T-helper 2 cell treated with Interferon-gamma antibody and Interleukin-4, amounts not matched to agents 100 ng/mL and 5 ng/mL, for 36 hours (primary cell): ENCODE results near the gene CDC14B. TPM values are rescaled to one million over a fixed set of nuclear protein-coding genes. Genes with fewer than 3 reads are reported as not detected.
"Not testable (repeated sequence)": the region's sequence is repeated elsewhere in the genome, so short reads cannot be mapped to it uniquely, and the experiment has no call there.

Experiments
- intact Hi-C: fragments of 100-400 bp; cut with micrococcal nuclease; formaldehyde crosslinking; loops from one replicate; pipeline ENCODE4 v1.15.1; 2023
- total RNA-seq: library from RNA; stranded (reverse); gene quantifications from 2 replicates; pipeline ENCODE4 v1.2.3, GENCODE V29; 2022

Gene CDC14B
- total RNA-seq, 1 donor from 2014 or later: 1.1 TPM

DNA sequence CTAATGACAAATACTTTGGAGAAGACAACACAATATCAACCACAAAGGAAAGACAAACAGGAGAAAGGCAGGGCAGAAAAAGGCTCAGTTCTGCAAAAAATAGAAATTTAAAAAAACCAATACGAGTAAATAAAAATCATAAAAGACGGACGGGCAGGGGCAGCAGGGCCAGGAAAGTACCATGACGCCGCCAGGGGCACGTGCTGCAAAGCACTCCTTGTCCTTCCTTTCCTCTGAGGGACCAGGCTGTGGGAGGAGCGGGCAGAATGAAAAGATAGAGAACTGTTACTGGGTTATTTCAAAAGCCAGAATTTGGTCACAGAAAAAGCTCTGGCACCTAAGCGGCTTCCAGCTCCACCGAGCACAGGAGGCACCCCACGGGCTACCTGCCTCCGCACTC lies 115.7 kb downstream of the CDC14B start:
- intact Hi-C loops: no loop called here

- intact Hi-C loops: not testable (repeated sequence)
Measured at GRCh38 chr9:96503374-96503748, 116.3 kb downstream of the CDC14B start.

- intact Hi-C loops: no loop called here
Measured at GRCh38 chr9:96502539-96503373, 116.9 kb downstream of the CDC14B start.

DNA sequence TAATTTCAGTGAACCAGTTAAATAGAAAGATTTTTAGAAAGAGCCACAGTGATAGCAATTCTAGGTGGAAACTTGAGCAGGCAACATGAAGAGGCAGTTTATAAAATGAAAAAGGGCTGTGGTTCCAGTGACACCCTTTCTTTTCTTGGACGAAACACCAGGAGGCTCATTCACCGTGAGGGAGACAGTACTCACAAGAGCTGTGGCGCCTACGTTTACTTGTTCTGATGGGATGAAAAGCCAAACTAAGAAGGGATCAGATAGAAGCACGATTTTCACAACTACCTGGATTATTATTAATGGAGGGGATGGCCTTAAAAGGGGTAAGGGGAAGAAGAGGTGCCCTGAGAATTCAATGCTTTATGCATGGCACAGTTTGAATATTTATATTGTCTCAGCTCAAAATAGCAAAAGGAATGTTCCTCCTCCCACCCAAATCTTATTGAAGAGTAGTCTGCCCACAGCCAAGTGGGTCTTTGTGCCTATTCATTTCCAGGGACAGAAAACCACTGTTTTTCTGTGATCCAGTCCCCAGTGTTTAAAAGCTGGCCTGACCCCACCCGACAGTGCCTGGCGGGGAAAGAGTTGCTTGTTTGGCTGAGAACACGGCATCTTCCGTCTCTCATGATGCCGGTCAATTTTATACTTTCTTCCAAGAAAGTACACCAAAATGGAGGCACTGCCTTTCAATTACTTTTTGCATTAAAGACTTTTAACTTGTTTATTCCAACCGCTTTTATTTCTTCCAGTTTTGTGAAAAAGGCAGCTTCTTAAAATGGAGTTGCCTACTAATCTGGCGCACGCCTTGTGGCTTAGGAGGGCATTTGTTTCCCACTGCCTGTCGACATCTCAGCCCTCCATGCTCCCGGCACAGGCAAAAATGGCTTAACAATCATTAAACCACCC lies 117.8 kb downstream of the CDC14B start:
- intact Hi-C loops: no loop called here

DNA sequence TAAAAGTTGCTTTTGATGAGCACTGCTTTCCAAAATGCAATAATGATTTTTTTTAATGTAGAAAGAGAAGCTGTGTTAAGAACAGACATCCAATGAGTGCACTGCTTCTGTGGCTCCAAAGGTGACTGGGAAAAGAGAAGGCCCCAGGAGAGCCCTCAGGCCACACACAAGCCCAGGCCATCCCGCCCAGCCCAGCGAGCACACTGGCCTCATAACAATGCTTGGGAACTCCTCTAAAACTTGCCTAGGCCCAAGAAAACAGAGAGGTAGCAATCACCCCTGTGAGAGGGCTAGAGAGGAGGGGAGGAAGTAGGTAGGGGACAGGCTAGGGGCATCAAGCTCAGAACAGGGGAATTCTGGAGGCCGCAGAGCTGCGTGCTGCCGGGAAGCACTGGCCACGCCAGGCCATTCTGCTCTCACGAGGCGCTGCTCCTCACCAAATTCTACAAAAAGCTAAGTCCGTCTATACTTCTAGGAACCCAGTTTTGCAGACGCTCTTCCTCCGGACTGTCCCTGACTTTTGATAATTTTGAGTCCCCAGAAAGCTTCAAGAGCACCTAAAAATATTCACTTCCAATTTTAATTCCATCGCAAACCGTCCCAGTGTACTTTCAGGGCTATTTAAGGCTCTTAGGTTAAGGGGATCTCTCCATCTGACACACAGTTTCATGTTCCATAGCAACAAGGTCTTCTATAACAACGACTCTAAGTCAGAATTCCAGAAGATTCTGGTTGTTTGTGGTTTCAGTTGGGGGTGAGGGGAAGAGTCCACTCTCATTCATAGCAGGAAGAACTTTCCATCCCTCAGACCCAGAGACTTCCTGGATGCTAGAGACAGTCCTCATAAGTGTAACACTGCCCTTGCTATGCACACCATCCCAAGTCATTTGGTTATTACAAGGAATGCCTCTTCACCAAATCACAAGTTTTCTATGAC lies 118.7 kb downstream of the CDC14B start:
- intact Hi-C loops: no loop called here

DNA sequence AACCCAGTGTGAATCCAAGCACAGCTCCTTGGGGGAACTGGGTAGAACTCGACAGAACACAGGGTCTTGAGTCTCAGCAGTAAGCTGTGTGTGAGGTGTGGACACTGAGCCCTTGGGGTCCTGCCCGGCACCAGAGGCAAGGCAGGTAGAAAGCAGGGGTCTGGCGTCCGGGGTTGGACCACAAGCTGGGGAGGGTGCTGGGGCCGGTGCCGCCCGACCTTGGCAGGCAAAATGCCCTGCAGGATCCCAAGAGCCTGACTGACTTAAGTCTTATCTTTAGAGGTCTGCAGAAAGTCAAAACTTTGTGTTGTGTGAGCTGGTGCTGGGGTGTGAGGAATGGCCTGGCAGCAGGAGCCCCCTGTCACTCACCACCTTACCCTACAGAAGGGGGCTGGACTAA lies 120.4 kb downstream of the CDC14B start:
- intact Hi-C loops: no loop called here

DNA sequence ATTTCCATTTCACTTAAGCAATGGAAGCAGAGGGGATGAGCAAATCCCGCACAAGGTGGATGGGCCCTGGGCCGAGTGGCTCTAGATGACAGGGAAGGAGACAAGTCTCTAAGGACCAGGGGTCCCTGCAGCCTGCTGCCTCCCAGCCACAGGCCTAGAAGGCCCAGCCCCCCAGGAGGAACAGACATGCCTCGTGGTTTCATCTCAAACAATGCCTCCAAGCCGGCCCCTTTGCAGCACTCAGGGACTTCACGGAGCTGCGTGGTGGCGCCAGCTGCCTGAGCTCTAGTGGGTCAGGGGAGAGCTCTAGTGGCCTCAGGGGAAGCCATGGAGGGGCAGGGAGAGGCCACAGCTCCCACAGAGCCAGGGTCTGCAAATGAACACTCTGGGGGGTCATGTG lies 120.8 kb downstream of the CDC14B start:
- intact Hi-C loops: no loop called here

DNA sequence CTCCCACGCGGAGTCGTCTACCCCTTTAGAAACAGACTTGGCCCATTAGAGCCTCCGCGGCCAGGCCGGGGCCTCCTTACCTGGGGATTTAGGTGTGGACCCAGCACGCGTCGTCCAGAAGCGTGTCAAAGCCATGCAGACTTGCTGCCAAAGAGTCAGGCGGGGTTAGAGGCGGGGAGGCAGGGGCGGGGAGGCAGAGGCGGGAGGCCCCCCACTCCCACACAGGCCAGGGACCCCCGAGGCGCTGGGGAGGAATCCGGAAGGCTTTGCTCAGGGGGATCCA lies 122.6 kb downstream of the CDC14B start:
- intact Hi-C loops: no loop called here

DNA sequence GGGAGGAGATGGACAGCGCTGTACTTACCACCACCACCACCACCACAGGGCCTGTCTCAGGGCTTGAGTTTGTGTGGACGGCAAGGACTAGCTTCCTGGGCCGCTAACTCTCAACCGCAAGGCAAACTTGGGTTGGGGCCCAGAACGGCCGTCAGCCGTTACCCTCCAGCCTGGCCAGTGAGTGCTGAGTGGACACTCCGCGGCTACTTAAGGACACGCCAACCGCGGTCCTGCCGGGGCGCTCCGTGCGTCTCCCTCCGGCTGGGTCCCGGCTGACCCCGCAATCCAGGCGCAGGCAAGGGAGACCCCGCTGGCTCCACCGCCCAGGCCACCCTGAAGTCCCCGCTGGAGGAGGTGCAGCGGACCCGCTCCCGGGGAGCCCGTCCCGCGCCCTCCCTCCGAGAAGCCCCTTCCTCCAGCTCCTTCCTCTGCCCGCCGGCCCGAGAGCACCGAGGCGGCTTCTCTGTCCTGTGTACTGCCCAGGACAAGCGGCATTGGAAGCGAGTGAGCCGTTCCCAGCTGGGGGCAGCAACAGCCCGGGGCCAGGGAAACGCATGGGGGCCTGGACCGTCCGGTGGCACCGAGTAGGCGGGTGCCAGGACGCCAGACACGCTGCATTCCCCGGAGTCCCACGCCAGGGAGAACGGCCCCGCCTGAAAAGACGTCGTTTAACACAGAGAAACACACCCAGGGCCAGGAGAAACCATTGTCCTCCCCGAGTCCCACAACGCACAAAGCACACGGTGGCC lies 123.1 kb downstream of the CDC14B start:
- intact Hi-C loops: no loop called here

- intact Hi-C loops: no loop called here
Measured at GRCh38 chr9:96495341-96495740, 124.3 kb downstream of the CDC14B start.

DNA sequence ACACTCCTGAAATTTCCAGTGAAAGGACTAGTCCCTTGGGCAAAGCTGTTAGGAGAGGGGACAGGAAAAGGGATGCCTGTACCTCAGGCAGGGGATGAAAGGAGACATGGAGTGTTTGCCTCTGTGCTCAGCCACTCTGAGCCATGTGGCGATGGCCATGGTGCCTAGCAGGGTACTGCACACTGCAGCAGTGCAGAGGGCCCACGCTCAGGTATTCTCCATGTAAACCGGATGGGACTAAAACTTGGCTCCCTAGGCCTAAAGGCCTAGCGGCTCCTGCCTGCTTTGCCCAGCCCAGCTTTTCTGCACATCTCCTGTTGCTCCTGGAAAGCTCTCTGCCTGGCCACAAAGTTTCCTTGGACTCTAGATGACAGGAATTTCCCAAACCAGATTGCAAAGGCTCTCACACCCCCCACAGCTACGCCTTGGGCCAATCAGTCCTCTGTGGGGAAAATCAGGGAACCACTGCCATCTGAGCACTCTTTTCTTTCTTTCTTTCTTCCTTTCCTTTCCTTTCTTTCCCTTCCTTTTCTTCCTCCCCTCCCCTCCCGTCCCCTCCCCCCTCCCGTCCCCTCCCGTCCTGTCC lies 125.3 kb downstream of the CDC14B start:
- intact Hi-C loops: no loop called here

GRCh38 chr9:96493757-96494156 lies 125.9 kb downstream of the CDC14B start:
- intact Hi-C loops: no loop called here

DNA sequence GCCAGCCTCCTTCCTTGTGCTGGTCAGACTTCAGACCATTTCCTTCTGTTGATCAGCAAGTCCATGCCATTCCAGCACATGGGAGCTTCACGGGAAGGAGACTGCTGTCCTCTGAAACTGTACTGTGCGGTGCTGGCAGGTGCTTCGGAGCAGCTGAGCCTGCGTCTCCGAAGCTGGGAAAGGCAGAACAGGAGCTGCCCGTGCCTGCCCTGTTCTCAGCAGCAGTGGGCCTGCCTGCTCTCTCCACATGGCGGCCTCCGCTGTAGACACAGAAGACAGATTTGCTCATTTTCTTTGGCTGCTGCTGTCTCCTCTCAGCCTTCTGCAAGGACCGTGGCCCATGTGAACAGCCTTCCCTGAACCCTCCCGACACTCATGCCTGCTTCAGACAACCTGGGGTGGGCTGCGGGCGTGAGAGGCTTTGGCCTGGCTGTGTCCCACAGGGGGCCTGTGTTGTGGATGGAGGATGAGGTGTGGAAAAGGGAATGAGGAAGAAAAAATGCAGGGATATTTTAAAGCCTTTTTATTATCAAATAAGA lies 126.6 kb downstream of the CDC14B start:
- intact Hi-C loops: no loop called here

GRCh38 chr9:96491880-96492525 lies 127.6 kb downstream of the CDC14B start:
- intact Hi-C loops: no loop called here

GRCh38 chr9:96491079-96491879 lies 128.4 kb downstream of the CDC14B start:
- intact Hi-C loops: no loop called here

DNA sequence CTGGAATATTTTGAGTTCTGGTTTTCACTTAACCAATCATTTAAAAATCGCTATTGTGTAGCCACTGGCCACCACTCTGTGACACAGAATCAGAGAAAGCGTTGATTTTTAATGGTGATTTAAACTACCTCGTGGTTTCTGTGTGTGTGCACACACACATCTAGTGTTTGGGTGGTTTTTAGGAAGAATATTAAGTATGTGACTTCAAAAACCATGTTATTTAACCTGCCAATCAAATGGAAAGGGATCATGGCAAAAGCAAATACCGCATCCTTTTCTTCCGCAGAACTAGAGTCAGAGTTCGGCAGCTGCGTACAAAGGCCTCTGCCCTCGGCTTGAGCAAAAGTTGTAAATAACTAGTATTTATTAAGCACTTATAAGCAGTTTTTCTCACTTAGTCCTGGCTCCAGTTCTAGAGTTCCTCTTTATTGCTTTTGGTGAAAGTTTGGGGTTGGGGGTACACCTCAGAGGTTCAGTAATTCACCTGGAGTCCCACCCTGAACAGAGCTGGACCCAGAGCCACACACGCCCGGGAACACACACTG lies 129.0 kb downstream of the CDC14B start:
- intact Hi-C loops: no loop called here

DNA sequence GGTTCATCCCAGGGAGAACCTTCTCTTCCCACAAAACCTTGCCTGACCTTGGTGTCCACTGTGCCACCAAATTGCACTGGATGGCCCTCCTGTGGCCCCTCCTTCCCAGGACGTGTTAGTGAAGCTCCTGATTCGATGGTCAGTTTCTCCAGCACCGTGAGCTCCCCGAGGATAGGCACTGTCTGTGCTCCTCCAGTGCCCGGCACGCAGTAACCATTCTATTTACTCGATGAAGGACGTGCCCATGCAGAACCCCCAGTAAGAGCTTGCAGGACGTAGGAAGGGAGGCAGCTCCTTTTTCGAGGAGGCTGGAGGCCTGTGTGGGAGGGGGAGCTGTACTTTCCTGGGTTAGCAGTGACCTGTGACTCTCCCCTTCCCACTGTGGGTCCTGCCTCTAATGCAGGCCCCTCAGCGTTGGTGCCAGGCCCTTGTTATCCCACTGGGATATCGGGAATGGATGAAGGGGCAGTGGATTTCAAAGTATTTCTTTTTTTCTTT lies 130.1 kb downstream of the CDC14B start:
- intact Hi-C loops: no loop called here

DNA sequence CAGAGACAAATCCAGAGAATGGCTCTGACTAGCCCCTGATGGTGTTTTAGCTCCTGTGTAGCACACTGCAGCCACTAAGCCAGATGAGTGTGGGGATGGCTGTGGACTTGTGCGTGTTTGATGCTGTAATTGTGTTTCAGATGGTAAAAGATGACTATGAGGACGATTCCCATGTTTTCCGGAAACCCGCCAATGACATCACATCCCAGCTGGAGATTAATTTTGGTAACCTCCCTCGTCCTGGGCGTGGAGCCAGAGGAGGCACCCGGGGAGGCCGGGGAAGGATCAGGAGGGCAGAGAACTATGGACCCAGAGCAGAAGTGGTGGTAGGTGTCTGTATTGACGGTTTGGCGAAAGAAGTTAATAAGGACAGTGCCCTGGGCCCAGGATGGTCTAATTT lies 131.7 kb downstream of the CDC14B start:
- intact Hi-C loops: no loop called here
